DMS 273 treated with DMSO at 0.1 percent for 48 hours (cell line): ENCODE measurements around the gene ISCA1.
A peak's percentile ranks its signal among the peaks of the same experiment; 100 is the strongest.

ENCODE experiments used
- DNase-seq: peaks from one replicate; lab custom pipeline; 2025; lab: John Stamatoyannopoulos, UW

ISCA1 gene

GRCh38 chr9:86285261-86285660 is 2.9 kb upstream of the ISCA1 start:
- DNase-seq, result no peak

GRCh38 chr9:86282979-86283535 is 719 bp upstream of the ISCA1 start:
- DNase-seq, result no peak

GRCh38 chr9:86281593-86282076 is 703 bp downstream of the ISCA1 start:
- no peak for DNase-seq

GRCh38 chr9:86280580-86280979 is 1.8 kb downstream of the ISCA1 start:
- no peak for DNase-seq

GRCh38 chr9:86279839-86280238 is 2.5 kb downstream of the ISCA1 start:
- DNase-seq, result no peak

GRCh38 chr9:86277072-86277471 is 5.3 kb downstream of the ISCA1 start:
- no peak for DNase-seq

- no peak for DNase-seq
Observed at GRCh38 chr9:86275962-86276361, 6.4 kb downstream of the ISCA1 start.

- DNase-seq, result no peak
Observed at GRCh38 chr9:86274821-86275643, 7.3 kb downstream of the ISCA1 start.

GRCh38 chr9:86272221-86272620 is 10.1 kb downstream of the ISCA1 start:
- DNase-seq, result no peak

- DNase-seq, result no peak
Observed at GRCh38 chr9:86263876-86264275, 18.5 kb downstream of the ISCA1 start.

GRCh38 chr9:86262492-86262891 is 19.8 kb downstream of the ISCA1 start:
- DNase-seq, result no peak

- no peak for DNase-seq
Observed at GRCh38 chr9:86259557-86259956, 22.8 kb downstream of the ISCA1 start, which contains the start of gene C9orf153. Gene C9orf153, minus strand, starts transcription at chr9:86259657. Its CDS starts 30,054 bp downstream, at chr9:86229603.

- peak; percentile 79 for DNase-seq
Observed at GRCh38 chr9:86257391-86257790, 24.9 kb downstream of the ISCA1 start.

- no peak for DNase-seq
Observed at GRCh38 chr9:86256653-86257052, 25.7 kb downstream of the ISCA1 start.

GRCh38 chr9:86253577-86253976 is 28.8 kb downstream of the ISCA1 start:
- DNase-seq, result no peak

- DNase-seq, result no peak
Observed at GRCh38 chr9:86252870-86253269, 29.5 kb downstream of the ISCA1 start.

GRCh38 chr9:86250123-86250522 is 32.2 kb downstream of the ISCA1 start:
- DNase-seq, result no peak

GRCh38 chr9:86248746-86249145 is 33.6 kb downstream of the ISCA1 start:
- no peak for DNase-seq

GRCh38 chr9:86246752-86247161 is 35.6 kb downstream of the ISCA1 start:
- no peak for DNase-seq

GRCh38 chr9:86242071-86242470 is 40.3 kb downstream of the ISCA1 start:
- DNase-seq, result no peak

GRCh38 chr9:86241216-86241615 is 41.1 kb downstream of the ISCA1 start:
- no peak for DNase-seq

- no peak for DNase-seq
Observed at GRCh38 chr9:86238861-86239770, 43.2 kb downstream of the ISCA1 start.
